ENCODE data around the gene CDK16.
A peak's percentile ranks its signal among the peaks of the same experiment; 100 is the strongest.

The CDK16 gene

DNA sequence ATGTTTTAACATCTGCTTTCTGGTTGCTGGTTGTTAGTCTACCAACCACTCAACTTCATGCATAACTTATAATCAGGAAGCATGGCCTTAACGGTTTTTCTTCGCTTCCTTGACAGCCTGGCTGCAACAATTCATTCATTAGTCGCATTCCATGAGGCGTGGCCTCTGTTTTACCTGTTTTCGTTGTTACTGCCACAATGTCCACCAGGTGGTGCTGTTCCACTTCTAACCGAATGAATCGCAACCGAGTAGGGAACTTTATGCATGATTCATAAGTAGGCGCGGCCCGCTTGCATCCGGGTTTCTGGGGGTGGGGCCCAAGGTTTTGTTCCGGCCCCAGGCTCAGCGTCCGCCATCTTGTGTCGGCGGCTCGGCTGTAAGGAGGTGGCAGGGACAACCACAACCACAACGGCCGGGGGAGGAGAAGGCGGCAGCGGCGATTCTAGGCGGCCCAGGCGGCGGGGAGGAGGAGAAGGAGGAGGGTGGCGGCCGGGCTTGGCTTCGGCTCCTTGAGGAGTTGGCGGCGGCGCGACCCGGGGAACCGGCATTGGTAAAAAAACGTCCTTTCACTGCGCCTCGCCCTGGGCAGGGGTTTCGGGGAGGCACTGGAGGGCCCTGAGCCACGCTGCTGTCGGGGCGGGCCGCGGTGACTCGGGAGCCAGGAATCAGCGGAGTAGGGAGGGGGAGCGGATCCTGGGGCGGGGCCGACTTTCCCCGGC lies 24.8 kb upstream of the CDK16 start, which contains the start of gene UBA1:
Gene UBA1 (plus strand): TSS at position 355 of the 719 bp plus-strand sequence. CDS start 4,974 bp downstream, outside the sequence.
- Mint-ChIP-seq H3K27me3 (ENCODE audit: low read depth) (no peaks in the 10 kb centered on the region), H3K27ac (peak within 1 kb of the TSS; percentile 93 to 100 (median 97)), H3K36me3 (ENCODE audit: low read depth) (peaks cover 34% of the 10 kb centered on the region), H3K9me3 (no peaks in the 10 kb centered on the region), H3K4me1 (peaks cover 51% of the 10 kb centered on the region), H3K4me3 (peak within 1 kb of the TSS; percentile 98 to 99 (median 99))
- TF ChIP-seq, protein P1, sequence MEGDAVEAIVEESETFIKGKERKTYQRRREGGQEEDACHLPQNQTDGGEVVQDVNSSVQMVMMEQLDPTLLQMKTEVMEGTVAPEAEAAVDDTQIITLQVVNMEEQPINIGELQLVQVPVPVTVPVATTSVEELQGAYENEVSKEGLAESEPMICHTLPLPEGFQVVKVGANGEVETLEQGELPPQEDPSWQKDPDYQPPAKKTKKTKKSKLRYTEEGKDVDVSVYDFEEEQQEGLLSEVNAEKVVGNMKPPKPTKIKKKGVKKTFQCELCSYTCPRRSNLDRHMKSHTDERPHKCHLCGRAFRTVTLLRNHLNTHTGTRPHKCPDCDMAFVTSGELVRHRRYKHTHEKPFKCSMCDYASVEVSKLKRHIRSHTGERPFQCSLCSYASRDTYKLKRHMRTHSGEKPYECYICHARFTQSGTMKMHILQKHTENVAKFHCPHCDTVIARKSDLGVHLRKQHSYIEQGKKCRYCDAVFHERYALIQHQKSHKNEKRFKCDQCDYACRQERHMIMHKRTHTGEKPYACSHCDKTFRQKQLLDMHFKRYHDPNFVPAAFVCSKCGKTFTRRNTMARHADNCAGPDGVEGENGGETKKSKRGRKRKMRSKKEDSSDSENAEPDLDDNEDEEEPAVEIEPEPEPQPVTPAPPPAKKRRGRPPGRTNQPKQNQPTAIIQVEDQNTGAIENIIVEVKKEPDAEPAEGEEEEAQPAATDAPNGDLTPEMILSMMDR (IDR thresholded peaks at IDR 0.05; ENCODE audit: unreplicated experiment in 3 of 3) = peak; percentile 89 to 91 (median 91)

DNA sequence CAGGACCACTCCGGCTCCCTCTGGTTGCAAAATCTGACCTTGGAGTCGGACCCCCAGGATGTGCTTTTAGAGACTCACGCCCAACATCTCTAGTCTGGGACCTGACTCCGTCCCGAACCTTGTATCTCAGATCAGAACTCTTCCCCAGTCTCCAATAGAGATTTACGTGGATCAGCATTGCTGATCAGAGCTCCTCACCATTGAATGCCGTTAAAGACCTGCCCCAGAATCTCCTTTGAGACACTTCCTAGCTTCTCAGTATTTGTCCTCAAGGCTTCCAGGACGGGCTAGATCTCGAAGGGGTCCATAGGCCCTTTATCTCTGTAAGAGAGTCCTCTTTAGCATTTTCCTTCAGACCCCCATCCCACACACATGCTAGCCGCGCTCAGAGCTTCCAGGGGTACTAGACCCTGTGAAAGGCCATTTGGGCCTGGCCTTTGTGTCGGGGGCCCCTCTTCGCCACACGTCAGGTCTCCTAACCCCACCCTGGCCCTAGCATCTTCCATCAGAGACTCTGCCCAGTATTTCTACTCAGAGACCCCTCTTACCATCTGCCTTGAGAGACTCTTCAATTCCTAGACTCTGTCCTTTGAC lies 24.2 kb upstream of the CDK16 start:
- Mint-ChIP-seq H3K36me3 (ENCODE audit: low read depth) (peaks cover 40% of the 10 kb centered on the region), H3K27ac (peak overlapping the region; percentile 93 to 100 (median 97)), H3K4me3 (peak overlapping the region; percentile 98 to 99 (median 99)), H3K9me3 (no peaks in the 10 kb centered on the region), H3K4me1 (peaks cover 54% of the 10 kb centered on the region), H3K27me3 (ENCODE audit: low read depth) (no peaks in the 10 kb centered on the region)
- TF ChIP-seq, protein P1 (IDR thresholded peaks at IDR 0.05; ENCODE audit: unreplicated experiment in 3 of 3) = no peak

DNA sequence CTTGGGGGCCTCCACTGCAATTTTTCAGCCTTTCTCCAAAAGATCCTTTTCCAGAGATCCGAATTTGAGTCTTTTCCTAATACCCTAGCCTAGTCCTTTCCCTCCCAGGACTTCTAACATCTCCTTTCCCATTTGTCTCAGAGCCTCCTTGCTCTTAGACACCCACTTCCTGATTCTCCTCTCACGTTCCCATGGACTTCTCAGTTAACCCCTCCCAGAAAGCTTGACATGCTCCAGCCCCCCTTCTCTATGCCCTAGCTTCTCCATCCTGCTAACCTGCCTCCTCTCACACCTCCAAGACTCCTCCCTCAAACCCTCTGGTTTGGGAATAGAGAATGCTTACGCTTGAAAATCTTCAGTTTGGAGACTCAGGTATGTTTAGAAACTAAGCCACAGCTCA lies 22.4 kb upstream of the CDK16 start:
- Mint-ChIP-seq H3K4me3 (peak overlapping the region; percentile 98 to 99 (median 99)), H3K36me3 (ENCODE audit: low read depth) (peaks cover 55% of the 10 kb centered on the region), H3K9me3 (no peaks in the 10 kb centered on the region), H3K27me3 (ENCODE audit: low read depth) (no peaks in the 10 kb centered on the region), H3K27ac (peak overlapping the region; percentile 82 to 93 (median 86)), H3K4me1 (peaks cover 61% of the 10 kb centered on the region)
- TF ChIP-seq, protein P1 (IDR thresholded peaks at IDR 0.05; ENCODE audit: unreplicated experiment in 3 of 3) = no peak

DNA sequence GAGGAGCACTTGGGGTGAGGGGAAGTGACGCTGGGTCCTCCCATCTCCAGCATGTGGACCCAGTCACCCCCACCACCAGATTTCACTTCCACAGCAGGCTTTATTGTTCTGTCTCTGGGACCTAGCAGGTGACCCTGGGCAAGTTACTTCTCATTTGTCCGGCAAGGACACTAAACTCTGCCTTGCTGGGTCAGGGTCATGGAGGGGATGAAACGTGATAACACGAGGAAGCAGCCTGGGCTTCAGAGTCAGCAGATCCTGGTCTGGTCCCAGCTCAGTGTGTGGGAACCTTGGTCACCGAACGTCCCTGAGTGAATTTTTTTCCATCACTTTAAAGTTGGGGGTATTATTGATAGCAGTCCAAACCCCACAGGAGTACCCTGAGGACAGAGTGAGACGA lies 21.0 kb upstream of the CDK16 start:
- Mint-ChIP-seq H3K27ac (peak overlapping the region in 2 of 3 experiments; percentile 82 to 93), H3K36me3 (ENCODE audit: low read depth) (peaks cover 70% of the 10 kb centered on the region), H3K9me3 (no peaks in the 10 kb centered on the region), H3K27me3 (ENCODE audit: low read depth) (no peaks in the 10 kb centered on the region), H3K4me1 (peaks cover 61% of the 10 kb centered on the region), H3K4me3 (peak overlapping the region; percentile 98 to 99 (median 99))
- TF ChIP-seq, protein P1 (IDR thresholded peaks at IDR 0.05; ENCODE audit: unreplicated experiment in 3 of 3) = no peak

DNA sequence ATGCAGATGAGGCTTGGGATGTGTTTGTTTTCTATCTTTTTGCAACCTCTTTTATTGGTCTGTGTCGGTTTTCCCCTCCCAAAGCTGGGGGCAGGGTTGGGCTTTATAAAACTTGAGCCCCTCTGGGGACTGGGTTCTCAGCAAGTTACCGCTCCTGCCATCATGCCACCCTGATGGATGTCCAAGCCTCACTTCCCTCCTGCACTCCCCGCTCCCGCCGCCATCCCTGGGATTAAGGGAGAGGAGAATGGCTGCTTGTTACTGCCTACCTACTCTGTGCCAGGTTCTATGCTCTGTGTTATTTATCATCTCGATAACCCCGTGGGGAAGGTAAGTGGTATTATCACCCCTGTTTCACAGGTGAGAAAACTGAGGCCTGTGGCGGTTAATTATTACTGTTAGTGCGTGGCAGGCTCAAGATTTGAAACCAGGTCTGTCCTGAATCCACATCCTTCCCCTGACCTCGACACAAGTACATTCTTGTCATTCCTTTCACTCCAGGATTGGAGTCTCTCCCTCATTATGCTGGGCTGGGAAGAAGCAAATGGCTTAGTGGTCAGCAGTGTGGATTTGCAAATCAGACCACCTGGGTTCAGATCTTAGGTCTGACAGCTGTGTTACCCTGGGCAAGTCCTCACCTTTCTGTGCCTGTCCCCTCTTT lies 20.3 kb upstream of the CDK16 start:
- Mint-ChIP-seq H3K4me1 (peaks cover 61% of the 10 kb centered on the region), H3K27ac (peak overlapping the region in 1 of 3 experiments; percentile 93), H3K4me3 (peak overlapping the region; percentile 98 to 99 (median 99)), H3K27me3 (ENCODE audit: low read depth) (no peaks in the 10 kb centered on the region), H3K9me3 (no peaks in the 10 kb centered on the region), H3K36me3 (ENCODE audit: low read depth) (peaks cover 76% of the 10 kb centered on the region)
- TF ChIP-seq, protein P1 (IDR thresholded peaks at IDR 0.05; ENCODE audit: unreplicated experiment in 3 of 3) = no peak

Data from nephron (organoid).